ENCODE results near the gene ST8SIA4. TPM values are rescaled to one million over a fixed set of nuclear protein-coding genes. Genes with fewer than 3 reads are reported as not detected.

Gene ST8SIA4
- total and polyA plus RNA-seq, 10 of the 15 experiments (the other 5 are each of a cell fraction or from before 2014, with no cell fraction given), result 4.4 to 30.9 (median 19.5) TPM

DNA sequence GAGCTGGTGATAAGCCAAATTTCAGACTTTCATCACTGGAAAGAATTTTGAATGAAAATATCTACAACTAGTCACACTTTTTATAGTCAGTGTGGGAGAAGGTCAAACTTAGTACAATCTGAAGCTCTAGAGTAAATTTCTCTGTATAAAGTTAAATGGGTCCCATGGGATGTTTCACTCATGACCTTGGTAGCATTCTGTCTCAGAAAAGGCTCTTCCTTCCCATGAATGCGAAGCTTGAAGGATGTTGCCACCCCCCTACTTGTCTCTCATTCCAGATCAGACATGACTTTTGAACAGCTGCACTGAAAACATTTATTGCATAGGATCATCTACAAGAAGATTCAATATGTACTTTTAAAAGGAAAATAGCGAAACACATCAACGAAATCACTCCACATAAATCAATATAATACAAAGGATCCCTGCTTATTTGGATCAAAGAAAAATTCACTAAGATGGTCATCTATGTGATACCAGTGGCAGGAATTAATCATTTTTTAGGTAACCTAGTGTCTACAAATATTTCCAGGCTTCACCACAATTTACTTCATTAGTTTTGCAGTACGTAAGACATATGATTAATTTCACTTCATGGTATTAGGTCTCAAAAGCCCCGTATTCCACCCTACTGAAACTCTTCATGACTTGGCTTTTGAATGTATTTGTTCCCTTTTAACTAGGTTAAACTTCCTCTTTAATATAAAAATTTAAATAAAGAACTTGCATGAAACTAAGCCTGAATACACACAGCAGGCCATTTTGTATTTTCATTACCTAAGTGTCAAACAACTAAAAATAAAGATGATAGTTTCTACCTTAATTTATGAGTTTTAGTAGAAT is 4.4 kb downstream of the ST8SIA4 start:
- no peak for FAIRE-seq
- no peak for DNase-seq (ENCODE audit: low read depth, low spot score)
- SMC1A ChIA-PET (ENCODE audit: uncharacterized antibody, unreplicated experiment), result interaction anchor here (0.7 to 17.5 kb wide), 23 partner anchors 9 to 275 kb away, joined by 3 to 389 read pairs (median 7); no protein-coding TSS in a partner anchor
- in situ Hi-C loops (cut with MboI) (no loop called here), intact Hi-C loops (cut with micrococcal nuclease; ENCODE audit: unreplicated experiment) (loop anchor here (2.0 kb wide), 1 partner anchor 38 kb away; no protein-coding TSS in a partner anchor)
- CTCF ChIA-PET, result interaction anchor here (0.9 to 13.2 kb wide), 21 partner anchors 10 to 468 kb away, joined by 3 to 232 read pairs (median 6); no protein-coding TSS in a partner anchor
- Histone ChIP-seq H3K9ac (ENCODE audit: control insufficient read depth, insufficient read depth, low read length) (peak overlapping the region; percentile 94), H3K27ac (ENCODE audit: control insufficient read depth, insufficient read depth) (peak overlapping the region; percentile 96), H3K4me2 (ENCODE audit: control insufficient read depth, insufficient read depth) (peak overlapping the region; percentile 92), H3K9me3 (replicated peaks; ENCODE audit: control insufficient read depth, insufficient read depth, low read length) (no peaks in the 10 kb centered on the region; the same call in 1 of the 3 replicates), H3K4me1 (ENCODE audit: control insufficient read depth, insufficient read depth, low read length) (no peaks in the 10 kb centered on the region), H2AFZ (ENCODE audit: control insufficient read depth, low read depth, low read length) (no peak overlapping the region), H3K79me2 (ENCODE audit: control insufficient read depth, insufficient read depth, low read length) (peaks cover 91% of the 10 kb centered on the region), H3K36me3 (ENCODE audit: control insufficient read depth in 2 of 2, insufficient read depth in 2 of 2, low read length in 1 of 2) (peaks cover 0 to 7% of the 10 kb centered on the region in 2 experiments; a peak in 2 of 4 replicates), H4K20me1 (ENCODE audit: control insufficient read depth, insufficient read depth) (no peaks in the 10 kb centered on the region), H3K27me3 (replicated peaks in 1 of 2; ENCODE audit: control insufficient read depth in 2 of 2, insufficient read depth in 2 of 2, low read length in 1 of 2) (no peaks in the 10 kb centered on the region), H3K4me3 (peak overlapping the region; percentile 78)
- RAD21 ChIA-PET (ENCODE audit: unreplicated experiment), result interaction anchor here (1.1 to 15.0 kb wide), 16 partner anchors 4 to 275 kb away, joined by 5 to 345 read pairs (median 42); partner anchors contain the start of gene ST8SIA4
- BruUV-seq (replicated peaks), result no TSS peak
- ATAC-seq, result peak; percentile 0; the same call in 1 of the 3 replicates
- 7% methylated on average over 5 of the region's 5 CpGs for WGBS (ENCODE audit: insufficient coverage, insufficient replicate concordance, low lambda C conversion rate, missing lambda C conversion rate)
- POLR2A ChIA-PET, result interaction anchor here (1.2 to 5.8 kb wide), 14 partner anchors 7 to 124 kb away, joined by 3 to 96 read pairs (median 13); no protein-coding TSS in a partner anchor
- 0 out of 2 replicates have a peak, but pooled peaks have one; percentile 17 for TF ChIP-seq ZNF24 (IDR thresholded peaks at IDR 0.05)
- peak; percentile 51; the same call in 1 of the 2 replicates for TF ChIP-seq NBN (IDR thresholded peaks at IDR 0.05)
- TF ChIP-seq RAD21 (IDR thresholded peaks at IDR 0.05; ENCODE audit: insufficient read depth, low read depth, low read length), result no peak
- TF ChIP-seq HDAC2 (IDR thresholded peaks at IDR 0.05), result no peak
- peak in 1 of 2 experiments; percentile 54; a peak in 1 of 4 replicates for TF ChIP-seq EP300 (IDR thresholded peaks at IDR 0.05; ENCODE audit: borderline replicate concordance in 1 of 2, control insufficient read depth in 1 of 2, low read depth in 2 of 2, low read length in 2 of 2)
- peak; percentile 7; the same call in 1 of the 2 replicates for TF ChIP-seq ZNF592 (IDR thresholded peaks at IDR 0.05)
- peak; percentile 43; the same call in 1 of the 2 replicates for TF ChIP-seq RELB (IDR thresholded peaks at IDR 0.05; ENCODE audit: low read depth)
- no peak for TF ChIP-seq ZNF274 (IDR thresholded peaks at IDR 0.05; ENCODE audit: insufficient read depth, insufficient read length)
- peak; percentile 32; the same call in 1 of the 2 replicates for TF ChIP-seq IKZF1 (conservative IDR thresholded peaks at IDR 0.05)
- TF ChIP-seq, protein P1, sequence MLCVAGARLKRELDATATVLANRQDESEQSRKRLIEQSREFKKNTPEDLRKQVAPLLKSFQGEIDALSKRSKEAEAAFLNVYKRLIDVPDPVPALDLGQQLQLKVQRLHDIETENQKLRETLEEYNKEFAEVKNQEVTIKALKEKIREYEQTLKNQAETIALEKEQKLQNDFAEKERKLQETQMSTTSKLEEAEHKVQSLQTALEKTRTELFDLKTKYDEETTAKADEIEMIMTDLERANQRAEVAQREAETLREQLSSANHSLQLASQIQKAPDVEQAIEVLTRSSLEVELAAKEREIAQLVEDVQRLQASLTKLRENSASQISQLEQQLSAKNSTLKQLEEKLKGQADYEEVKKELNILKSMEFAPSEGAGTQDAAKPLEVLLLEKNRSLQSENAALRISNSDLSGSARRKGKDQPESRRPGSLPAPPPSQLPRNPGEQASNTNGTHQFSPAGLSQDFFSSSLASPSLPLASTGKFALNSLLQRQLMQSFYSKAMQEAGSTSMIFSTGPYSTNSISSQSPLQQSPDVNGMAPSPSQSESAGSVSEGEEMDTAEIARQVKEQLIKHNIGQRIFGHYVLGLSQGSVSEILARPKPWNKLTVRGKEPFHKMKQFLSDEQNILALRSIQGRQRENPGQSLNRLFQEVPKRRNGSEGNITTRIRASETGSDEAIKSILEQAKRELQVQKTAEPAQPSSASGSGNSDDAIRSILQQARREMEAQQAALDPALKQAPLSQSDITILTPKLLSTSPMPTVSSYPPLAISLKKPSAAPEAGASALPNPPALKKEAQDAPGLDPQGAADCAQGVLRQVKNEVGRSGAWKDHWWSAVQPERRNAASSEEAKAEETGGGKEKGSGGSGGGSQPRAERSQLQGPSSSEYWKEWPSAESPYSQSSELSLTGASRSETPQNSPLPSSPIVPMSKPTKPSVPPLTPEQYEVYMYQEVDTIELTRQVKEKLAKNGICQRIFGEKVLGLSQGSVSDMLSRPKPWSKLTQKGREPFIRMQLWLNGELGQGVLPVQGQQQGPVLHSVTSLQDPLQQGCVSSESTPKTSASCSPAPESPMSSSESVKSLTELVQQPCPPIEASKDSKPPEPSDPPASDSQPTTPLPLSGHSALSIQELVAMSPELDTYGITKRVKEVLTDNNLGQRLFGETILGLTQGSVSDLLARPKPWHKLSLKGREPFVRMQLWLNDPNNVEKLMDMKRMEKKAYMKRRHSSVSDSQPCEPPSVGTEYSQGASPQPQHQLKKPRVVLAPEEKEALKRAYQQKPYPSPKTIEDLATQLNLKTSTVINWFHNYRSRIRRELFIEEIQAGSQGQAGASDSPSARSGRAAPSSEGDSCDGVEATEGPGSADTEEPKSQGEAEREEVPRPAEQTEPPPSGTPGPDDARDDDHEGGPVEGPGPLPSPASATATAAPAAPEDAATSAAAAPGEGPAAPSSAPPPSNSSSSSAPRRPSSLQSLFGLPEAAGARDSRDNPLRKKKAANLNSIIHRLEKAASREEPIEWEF (IDR thresholded peaks at IDR 0.05; ENCODE audit: insufficient replicate concordance, low read depth, low read length), result peak; percentile 71

All from GM12878 (cell line).